IMR-90 (cell line): ENCODE measurements around the gene CD244. TPM values are rescaled to one million over a fixed set of nuclear protein-coding genes. Genes with fewer than 3 reads are reported as not detected.

Experiments used
- ATAC-seq: fragments of 200-7000 bp; cut with Tn5 transposase; 2 replicates; pipeline ENCODE4 v1.9.1; 2020; ENCODE audit warnings: low read depth, mild to moderate bottlenecking, moderate library complexity
- BruUV-seq: library from RNA; stranded (reverse); fragments of 400-500 nt; replicated peaks from 2 replicates; lab custom pipeline; 2021; lab: Mats Ljungman, UMichigan
- CTCF ChIA-PET: fragments of 300-600 bp; formaldehyde crosslinking; extraction: SDS; loops from one replicate; lab custom pipeline; 2021; ENCODE audit warnings: antibody characterized with exemption; lab: Yijun Ruan, JAX
- POLR2A ChIA-PET: fragments of 300-600 bp; sonication (Branson Sonifier 250); formaldehyde crosslinking; loops from one replicate; lab custom pipeline; 2022; ENCODE audit warnings: antibody characterized with exemption; ENCODE audit not compliant: unreplicated experiment; lab: Charles Lee
- DNase-seq: peaks from one replicate; pipeline ENCODE4 v3.0.0; 2013
- H2AFZ ChIP-seq: replicated peaks from 2 replicates; pipeline ENCODE3; 2013; ENCODE audit warnings: low read length, mild to moderate bottlenecking; ENCODE audit not compliant: poor library complexity
- H2AK5ac ChIP-seq: 2 replicates; pipeline ENCODE4 v1.6.1; 2013; ENCODE audit warnings: low read depth, low read length, inconsistent platforms
- H2AK9ac ChIP-seq: replicated peaks from 2 replicates; pipeline ENCODE3; 2013; ENCODE audit warnings: mild to moderate bottlenecking, low read depth, low read length, moderate library complexity; ENCODE audit not compliant: poor library complexity
- H2BK120ac ChIP-seq: 2 replicates; pipeline ENCODE4 v1.6.1; 2013; ENCODE audit warnings: low read depth, low read length, inconsistent platforms
- H2BK15ac ChIP-seq: 3 replicates; pipeline ENCODE4 v1.6.1; 2013; ENCODE audit warnings: low read depth, low read length, inconsistent platforms
- H2BK20ac ChIP-seq: 2 replicates; pipeline ENCODE4 v1.6.1; 2013; ENCODE audit warnings: low read depth, mild to moderate bottlenecking, inconsistent platforms, low read length, moderate library complexity
- H2BK5ac ChIP-seq: 2 replicates; pipeline ENCODE4 v1.6.1; 2013; ENCODE audit warnings: mild to moderate bottlenecking, low read depth, low read length, inconsistent platforms; ENCODE audit not compliant: poor library complexity, severe bottlenecking
- H3K14ac ChIP-seq: replicated peaks from 2 replicates; pipeline ENCODE4 v1.6.1; 2013; ENCODE audit warnings: low read depth, low read length, inconsistent platforms
- H3K18ac ChIP-seq: 2 replicates; pipeline ENCODE4 v1.6.1; 2013; ENCODE audit warnings: low read depth, low read length, control low read depth
- H3K23ac ChIP-seq: 2 replicates; pipeline ENCODE4 v1.6.1; 2013; ENCODE audit warnings: low read depth, low read length, inconsistent platforms
- H3K27ac ChIP-seq: 2 replicates; pipeline ENCODE4 v1.5.1; 2013; ENCODE audit warnings: mild to moderate bottlenecking, control low read depth, low read length; ENCODE audit not compliant: insufficient read depth
- H3K27me3 ChIP-seq: 2 replicates; pipeline ENCODE4 v1.6.1; 2013; ENCODE audit warnings: low read length; ENCODE audit not compliant: control insufficient read depth, insufficient read depth
- H3K36me3 ChIP-seq: 2 replicates; pipeline ENCODE4 v1.6.1; 2013; ENCODE audit warnings: low read length, mixed read lengths; ENCODE audit not compliant: control insufficient read depth, insufficient read depth
- H3K4ac ChIP-seq: 2 replicates; pipeline ENCODE4 v1.6.1; 2013; ENCODE audit warnings: low read depth, low read length, inconsistent platforms
- H3K4me1 ChIP-seq: 2 replicates; pipeline ENCODE4 v1.6.1; 2013; ENCODE audit warnings: low read length, mixed read lengths; ENCODE audit not compliant: control insufficient read depth, insufficient read depth
- H3K4me2 ChIP-seq: 2 replicates; pipeline ENCODE4 v1.6.1; 2013; ENCODE audit warnings: low read depth, mild to moderate bottlenecking, control low read depth, low read length, moderate library complexity
- H3K4me3 ChIP-seq: 2 replicates; pipeline ENCODE4 v1.5.1; 2013; ENCODE audit warnings: low read depth, mild to moderate bottlenecking, control low read depth, low read length, moderate library complexity; ENCODE audit not compliant: insufficient read depth
- H3K56ac ChIP-seq: 2 replicates; pipeline ENCODE4 v1.6.1; 2013; ENCODE audit warnings: low read length, inconsistent platforms; ENCODE audit not compliant: insufficient read depth; ENCODE audit errors: extremely low read depth
- H3K79me1 ChIP-seq, 2 experiments: 2 replicates each; pipeline ENCODE4 v1.6.1; 2013; ENCODE audit warnings: low read length in 2 of 2, inconsistent platforms in 1 of 2, low read depth in 1 of 2
- H3K9ac ChIP-seq: 2 replicates; pipeline ENCODE4 v1.6.1; 2013; ENCODE audit warnings: low read depth, low read length, control low read depth
- H3K9me1 ChIP-seq: 2 replicates; pipeline ENCODE4 v1.6.1; 2013; ENCODE audit warnings: low read length, inconsistent platforms; ENCODE audit not compliant: insufficient read depth
- H3K9me3 ChIP-seq: 2 replicates; pipeline ENCODE4 v1.6.1; 2013; ENCODE audit warnings: low read length; ENCODE audit not compliant: control insufficient read depth, insufficient read depth
- H4K20me1 ChIP-seq: 2 replicates; pipeline ENCODE4 v1.6.1; 2013; ENCODE audit warnings: low read length, inconsistent platforms; ENCODE audit not compliant: insufficient read depth
- H4K5ac ChIP-seq: 2 replicates; pipeline ENCODE4 v1.6.1; 2013; ENCODE audit warnings: mild to moderate bottlenecking, low read depth, low read length, control low read depth
- H4K8ac ChIP-seq, 2 experiments: 2 replicates each; pipeline ENCODE4 v1.6.1; 2013; ENCODE audit warnings: low read depth in 2 of 2, low read length in 2 of 2, control low read depth in 1 of 2, inconsistent platforms in 1 of 2
- H4K91ac ChIP-seq: 2 replicates; pipeline ENCODE4 v1.6.1; 2013; ENCODE audit warnings: low read depth, low read length, inconsistent platforms; ENCODE audit not compliant: insufficient read depth
- BHLHE40 ChIP-seq: fragments of 150-350 bp; IDR thresholded peaks from 2 replicates; pipeline ENCODE4 v1.6.1; 2016; ENCODE audit warnings: mild to moderate bottlenecking, low read depth, low read length
- CEBPB ChIP-seq: IDR thresholded peaks from 2 replicates; pipeline ENCODE4 v1.6.1; 2012; ENCODE audit warnings: low read depth, low read length, improper control_type of control experiment
- CHD1 ChIP-seq: IDR thresholded peaks from 2 replicates; pipeline ENCODE4 v1.6.1; 2012; ENCODE audit warnings: low read depth, low read length, improper control_type of control experiment
- FOS ChIP-seq: fragments of 150-350 bp; IDR thresholded peaks from 2 replicates; pipeline ENCODE4 v1.6.1; 2016; ENCODE audit warnings: low read depth, low read length
- MAFK ChIP-seq: IDR thresholded peaks from 2 replicates; pipeline ENCODE4 v1.6.1; 2012; ENCODE audit warnings: low read depth, low read length, improper control_type of control experiment
- MAZ ChIP-seq: IDR thresholded peaks from 2 replicates; pipeline ENCODE4 v1.6.1; 2012; ENCODE audit warnings: low read depth, mild to moderate bottlenecking, low read length, improper control_type of control experiment, moderate library complexity, borderline replicate concordance
- MXI1 ChIP-seq: IDR thresholded peaks from 2 replicates; pipeline ENCODE4 v1.6.1; 2012; ENCODE audit warnings: low read depth, mild to moderate bottlenecking, low read length, moderate library complexity, borderline replicate concordance
- NFE2L2 ChIP-seq: fragments of 150-350 bp; IDR thresholded peaks from 2 replicates; pipeline ENCODE4 v1.6.1; 2016; ENCODE audit warnings: low read depth, mild to moderate bottlenecking, low read length
- POLR2A ChIP-seq: IDR thresholded peaks from 2 replicates; pipeline ENCODE4 v1.6.1; 2012; ENCODE audit warnings: mild to moderate bottlenecking, low read depth, low read length
- RFX5 ChIP-seq: IDR thresholded peaks from 2 replicates; pipeline ENCODE4 v1.8.0; 2012; ENCODE audit warnings: low read depth, mild to moderate bottlenecking, low read length, moderate library complexity
- SMC3 ChIP-seq: fragments of 150-350 bp; IDR thresholded peaks from 2 replicates; pipeline ENCODE4 v1.6.1; 2016; ENCODE audit warnings: low read depth, mild to moderate bottlenecking, antibody characterized with exemption, low read length, moderate library complexity
- USF2 ChIP-seq: fragments of 150-350 bp; IDR thresholded peaks from 2 replicates; pipeline ENCODE4 v1.6.1; 2017; ENCODE audit warnings: mild to moderate bottlenecking, antibody characterized with exemption, low read length, low read depth
- whole genome bisulfite sequencing, 2 experiments: methylation state at CpG; one replicate each; pipeline versions ENCODE4 v1.1.5 to v1.1.7; 2013; ENCODE audit warnings: missing lambda C conversion rate in 2 of 2; ENCODE audit not compliant: insufficient read length in 1 of 2; ENCODE audit errors: extremely low coverage in 2 of 2; 5-methylcytosine and 5-hydroxymethylcytosine counted together
- dilution Hi-C: fragments of 300-500 bp; cut with HindIII; formaldehyde crosslinking; loops from one replicate; pipeline ENCODE4 v1.14.3; 2018; ENCODE audit warnings: low sequenced_read_pairs; ENCODE audit not compliant: unreplicated experiment
- in situ Hi-C: fragments of 300-500 bp; cut with MboI; formaldehyde crosslinking; loops from 3 replicates; pipeline ENCODE4 v1.14.3; 2019; ENCODE audit warnings: low sequenced_read_pairs, inconsistent platforms, mixed read lengths
- intact Hi-C: fragments of 100-400 bp; cut with micrococcal nuclease; formaldehyde crosslinking; loops from 2 replicates; pipeline ENCODE4 v1.10.0; 2022
- polyA plus RNA-seq, 3 experiments: library from polyadenylated mRNA; depleted of rRNA; stranded (reverse); fragments of >200 nt; gene quantifications; 2 replicates each; pipeline ENCODE4 v1.2.3, GENCODE V29; 2012; ENCODE audit warnings: low replicate concordance in 1 of 3
- total RNA-seq: library from RNA; depleted of rRNA; stranded (reverse); fragments of >200 nt; gene quantifications from 2 replicates; pipeline ENCODE4 v1.2.3, GENCODE V29; 2012
- TF ChIP-seq, protein P1 (sequence below): fragments of 150-350 bp; IDR thresholded peaks from 2 replicates; pipeline ENCODE4 v1.6.1; 2016; ENCODE audit warnings: low read depth, mild to moderate bottlenecking, low read length, moderate library complexity, borderline replicate concordance
- TF ChIP-seq, protein P2 (sequence below): conservative IDR thresholded peaks from 2 replicates; pipeline ENCODE4 v1.5.1; 2012; ENCODE audit warnings: mild to moderate bottlenecking, low read depth, low read length, improper control_type of control experiment

Gene CD244
- total and polyA plus RNA-seq, 2 of the 4 experiments (the other 2 are of a cell fraction) = not detected

DNA sequence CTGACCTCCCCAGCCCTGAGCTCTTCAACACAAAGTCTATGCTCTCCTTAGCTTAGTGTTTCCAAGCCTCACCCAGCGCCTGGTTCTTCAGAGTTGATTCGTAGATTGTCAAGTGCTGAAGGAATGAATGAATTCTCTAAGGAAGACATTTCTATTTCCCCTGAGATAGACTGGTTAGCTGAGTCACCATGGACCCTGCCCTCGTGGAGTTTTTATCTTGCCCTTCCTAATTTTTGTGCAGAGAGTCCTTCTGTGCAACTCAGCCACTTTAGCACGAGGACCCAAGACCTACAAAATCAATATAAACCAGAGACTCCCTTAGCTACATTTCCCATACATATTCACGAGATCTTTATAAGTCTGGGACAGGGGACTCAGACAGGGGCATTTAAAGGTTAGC is 2.6 kb upstream of the CD244 start:
- Histone ChIP-seq H3K9me1 (no peaks in the 10 kb centered on the region), H2AFZ (no peak overlapping the region), H3K14ac (no peak overlapping the region), H3K4me3 (no peak overlapping the region), H3K36me3 (no peaks in the 10 kb centered on the region), H3K27me3 (no peaks in the 10 kb centered on the region), H3K56ac (no peak overlapping the region), H3K79me1 (no peaks in the 10 kb centered on the region), H3K23ac (no peak overlapping the region), H2BK5ac (no peak overlapping the region), H3K4me2 (no peak overlapping the region), H3K9ac (no peak overlapping the region), H3K27ac (no peak overlapping the region), H2BK20ac (no peak overlapping the region), H4K8ac (no peak overlapping the region), H2AK9ac (no peak overlapping the region), H2BK120ac (no peak overlapping the region), H4K5ac (no peak overlapping the region), H4K20me1 (no peaks in the 10 kb centered on the region), H4K91ac (no peak overlapping the region), H3K4me1 (no peaks in the 10 kb centered on the region), H3K9me3 (no peaks in the 10 kb centered on the region), H2AK5ac (no peak overlapping the region), H3K4ac (no peak overlapping the region), H2BK15ac (no peak overlapping the region), H3K18ac (no peak overlapping the region)
- TF ChIP-seq CHD1 (no peak), MAFK (no peak), NFE2L2 (no peak), RFX5 (no peak), CEBPB (no peak), MXI1 (no peak), POLR2A (no peak), SMC3 (no peak), USF2 (no peak), MAZ (no peak), FOS (no peak), BHLHE40 (no peak)
- TF ChIP-seq, protein P1, sequence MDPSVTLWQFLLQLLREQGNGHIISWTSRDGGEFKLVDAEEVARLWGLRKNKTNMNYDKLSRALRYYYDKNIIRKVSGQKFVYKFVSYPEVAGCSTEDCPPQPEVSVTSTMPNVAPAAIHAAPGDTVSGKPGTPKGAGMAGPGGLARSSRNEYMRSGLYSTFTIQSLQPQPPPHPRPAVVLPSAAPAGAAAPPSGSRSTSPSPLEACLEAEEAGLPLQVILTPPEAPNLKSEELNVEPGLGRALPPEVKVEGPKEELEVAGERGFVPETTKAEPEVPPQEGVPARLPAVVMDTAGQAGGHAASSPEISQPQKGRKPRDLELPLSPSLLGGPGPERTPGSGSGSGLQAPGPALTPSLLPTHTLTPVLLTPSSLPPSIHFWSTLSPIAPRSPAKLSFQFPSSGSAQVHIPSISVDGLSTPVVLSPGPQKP = no peak
- TF ChIP-seq, protein P2, sequence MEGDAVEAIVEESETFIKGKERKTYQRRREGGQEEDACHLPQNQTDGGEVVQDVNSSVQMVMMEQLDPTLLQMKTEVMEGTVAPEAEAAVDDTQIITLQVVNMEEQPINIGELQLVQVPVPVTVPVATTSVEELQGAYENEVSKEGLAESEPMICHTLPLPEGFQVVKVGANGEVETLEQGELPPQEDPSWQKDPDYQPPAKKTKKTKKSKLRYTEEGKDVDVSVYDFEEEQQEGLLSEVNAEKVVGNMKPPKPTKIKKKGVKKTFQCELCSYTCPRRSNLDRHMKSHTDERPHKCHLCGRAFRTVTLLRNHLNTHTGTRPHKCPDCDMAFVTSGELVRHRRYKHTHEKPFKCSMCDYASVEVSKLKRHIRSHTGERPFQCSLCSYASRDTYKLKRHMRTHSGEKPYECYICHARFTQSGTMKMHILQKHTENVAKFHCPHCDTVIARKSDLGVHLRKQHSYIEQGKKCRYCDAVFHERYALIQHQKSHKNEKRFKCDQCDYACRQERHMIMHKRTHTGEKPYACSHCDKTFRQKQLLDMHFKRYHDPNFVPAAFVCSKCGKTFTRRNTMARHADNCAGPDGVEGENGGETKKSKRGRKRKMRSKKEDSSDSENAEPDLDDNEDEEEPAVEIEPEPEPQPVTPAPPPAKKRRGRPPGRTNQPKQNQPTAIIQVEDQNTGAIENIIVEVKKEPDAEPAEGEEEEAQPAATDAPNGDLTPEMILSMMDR = no peak
- intact Hi-C loops = no loop called here
- ChIA-PET POLR2A (no interaction called here), CTCF (no interaction called here)
- BruUV-seq = no TSS peak
- DNase-seq = no peak
- no CpG with 5 or more reads among the region's 5 CpGs for WGBS, 2 experiments
- in situ Hi-C loops = no loop called here
- no peak for ATAC-seq
- dilution Hi-C loops = no loop called here
